CD4-positive, alpha-beta T cell treated with Interleukin-6 for 4 hours (primary cell): ENCODE data around the gene SRSF9.
"Not testable (repeated sequence)": the region's sequence is repeated elsewhere in the genome, so short reads cannot be mapped to it uniquely, and the experiment has no call there.

ENCODE experiments used
- DNase-seq: peaks from one replicate; pipeline ENCODE4 v3.0.0-alpha.2; 2020; ENCODE audit warnings: mixed read lengths

Gene SRSF9

GRCh38 chr12:120469450-120470149 lies at the start of gene SRSF9:
Gene SRSF9 (minus strand): TSS chr12:120469748. CDS start chr12:120469609, 139 bp downstream.
- DNase-seq = peak; percentile 98

GRCh38 chr12:120519324-120519723 lies 49.8 kb upstream of the SRSF9 start:
- DNase-seq = not testable (repeated sequence)

- no peak for DNase-seq
Observed at GRCh38 chr12:120515496-120515895, 45.9 kb upstream of the SRSF9 start.

- no peak for DNase-seq
Observed at GRCh38 chr12:120514002-120514401, 44.5 kb upstream of the SRSF9 start.

- no peak for DNase-seq
Observed at GRCh38 chr12:120508537-120508936, 39.0 kb upstream of the SRSF9 start.

GRCh38 chr12:120504587-120504986 lies 35.0 kb upstream of the SRSF9 start:
- no peak for DNase-seq

- no peak for DNase-seq
Observed at GRCh38 chr12:120500581-120500980, 31.0 kb upstream of the SRSF9 start.

GRCh38 chr12:120498870-120499515 lies 29.4 kb upstream of the SRSF9 start:
- no peak for DNase-seq

- no peak for DNase-seq
Observed at GRCh38 chr12:120497524-120498150, 28.1 kb upstream of the SRSF9 start.

GRCh38 chr12:120496413-120497340 lies 27.1 kb upstream of the SRSF9 start:
- peak; percentile 66 for DNase-seq

GRCh38 chr12:120495731-120496412 lies 26.3 kb upstream of the SRSF9 start, which contains the start of gene DYNLL1:
Gene DYNLL1 (plus strand): TSS chr12:120496113. CDS start chr12:120496422, 309 bp downstream.
- peak; percentile 97 for DNase-seq

GRCh38 chr12:120495186-120495730 lies 25.7 kb upstream of the SRSF9 start:
- DNase-seq = no peak

- DNase-seq = no peak
Observed at GRCh38 chr12:120490833-120491512, 21.4 kb upstream of the SRSF9 start.

GRCh38 chr12:120490325-120490724 lies 20.8 kb upstream of the SRSF9 start:
- DNase-seq = no peak

- DNase-seq = no peak
Observed at GRCh38 chr12:120489018-120489417, 19.5 kb upstream of the SRSF9 start.

GRCh38 chr12:120488057-120488640 lies 18.6 kb upstream of the SRSF9 start:
- no peak for DNase-seq

- not testable (repeated sequence) for DNase-seq
Observed at GRCh38 chr12:120487552-120487951, 18.0 kb upstream of the SRSF9 start.

GRCh38 chr12:120485961-120486881 lies 16.7 kb upstream of the SRSF9 start:
- no peak for DNase-seq

GRCh38 chr12:120483621-120484020 lies 14.1 kb upstream of the SRSF9 start:
- DNase-seq = no peak
